GM12878 (cell line): ENCODE results near the gene GSX1.

Experiments
- EGR1 ChIP-seq, 2 experiments: IDR thresholded peaks; 1 replicate in 1 of 2; 2 replicates in 1 of 2; pipeline ENCODE4 v1.6.1; 2011 to 2012; ENCODE audit warnings: low read depth in 2 of 2, low read length in 2 of 2, borderline replicate concordance in 1 of 2, mild to moderate bottlenecking in 1 of 2, moderate library complexity in 1 of 2
- POLR2A ChIP-seq: IDR thresholded peaks from 2 replicates; pipeline ENCODE4 v1.6.1; 2011; ENCODE audit warnings: low read depth, mild to moderate bottlenecking, low read length
- TF ChIP-seq, protein P1 (sequence below), 3 experiments: IDR thresholded peaks in 2 of 3; conservative IDR thresholded peaks in 1 of 3; 2 replicates each; pipeline ENCODE4 v1.5.1; 2011; ENCODE audit warnings: low read depth in 3 of 3, low read length in 3 of 3, mild to moderate bottlenecking in 3 of 3, control low read depth in 2 of 3, moderate library complexity in 2 of 3, inconsistent platforms in 1 of 3, mixed read lengths in 1 of 3; ENCODE audit not compliant: control insufficient read depth in 2 of 3, insufficient read depth in 1 of 3; ENCODE audit errors: extremely low read depth in 1 of 3

DNA sequence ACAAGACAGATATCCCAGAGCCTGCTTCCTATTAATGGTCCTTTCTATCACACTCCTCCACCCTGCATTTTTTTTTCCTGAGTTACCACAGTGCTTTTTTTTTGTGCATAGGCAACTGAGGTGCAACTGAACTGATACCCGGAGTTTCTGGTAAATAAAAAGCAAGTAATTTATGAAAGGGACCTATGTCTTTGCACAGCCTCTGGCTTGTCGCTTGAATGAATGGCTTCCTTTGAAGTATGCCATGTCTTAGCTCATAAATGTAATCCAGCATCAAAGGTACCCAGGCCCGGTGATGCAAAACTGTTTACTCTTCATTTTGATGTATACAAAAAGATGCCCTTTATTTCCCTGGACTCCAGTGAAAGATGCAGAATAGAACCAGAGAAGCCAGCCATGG, 31.8 kb downstream of the GSX1 start:
- TF ChIP-seq POLR2A (no peak), EGR1 (IDR thresholded peaks at IDR 0.05; ENCODE audit: borderline replicate concordance in 1 of 2, low read depth in 2 of 2, low read length in 2 of 2) (no peak)
- TF ChIP-seq, protein P1, sequence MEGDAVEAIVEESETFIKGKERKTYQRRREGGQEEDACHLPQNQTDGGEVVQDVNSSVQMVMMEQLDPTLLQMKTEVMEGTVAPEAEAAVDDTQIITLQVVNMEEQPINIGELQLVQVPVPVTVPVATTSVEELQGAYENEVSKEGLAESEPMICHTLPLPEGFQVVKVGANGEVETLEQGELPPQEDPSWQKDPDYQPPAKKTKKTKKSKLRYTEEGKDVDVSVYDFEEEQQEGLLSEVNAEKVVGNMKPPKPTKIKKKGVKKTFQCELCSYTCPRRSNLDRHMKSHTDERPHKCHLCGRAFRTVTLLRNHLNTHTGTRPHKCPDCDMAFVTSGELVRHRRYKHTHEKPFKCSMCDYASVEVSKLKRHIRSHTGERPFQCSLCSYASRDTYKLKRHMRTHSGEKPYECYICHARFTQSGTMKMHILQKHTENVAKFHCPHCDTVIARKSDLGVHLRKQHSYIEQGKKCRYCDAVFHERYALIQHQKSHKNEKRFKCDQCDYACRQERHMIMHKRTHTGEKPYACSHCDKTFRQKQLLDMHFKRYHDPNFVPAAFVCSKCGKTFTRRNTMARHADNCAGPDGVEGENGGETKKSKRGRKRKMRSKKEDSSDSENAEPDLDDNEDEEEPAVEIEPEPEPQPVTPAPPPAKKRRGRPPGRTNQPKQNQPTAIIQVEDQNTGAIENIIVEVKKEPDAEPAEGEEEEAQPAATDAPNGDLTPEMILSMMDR (IDR thresholded peaks at IDR 0.05 in 2 of 3, conservative IDR thresholded peaks at IDR 0.05 in 1 of 3; ENCODE audit: control insufficient read depth in 2 of 3, extremely low read depth in 1 of 3, insufficient read depth in 1 of 3, low read depth in 3 of 3, low read length in 3 of 3): no peak
